ENCODE data around the gene FRS3.

FRS3 gene

GRCh38 chr6:41790045-41790444, 10.3 kb upstream of the FRS3 start:
- DNase-seq = no peak

GRCh38 chr6:41789390-41789724, 9.7 kb upstream of the FRS3 start:
- no peak for DNase-seq

GRCh38 chr6:41787219-41787917, 7.7 kb upstream of the FRS3 start, which contains the start of gene TOMM6:
TSS of gene TOMM6 (plus strand) at chr6:41787694. CDS start at chr6:41787698, 4 bp downstream.
- DNase-seq = peak; percentile 82

GRCh38 chr6:41786451-41787218, 6.9 kb upstream of the FRS3 start:
- DNase-seq = peak; percentile 55

GRCh38 chr6:41785689-41786450, 6.2 kb upstream of the FRS3 start:
- DNase-seq = no peak

GRCh38 chr6:41785254-41785653, 5.6 kb upstream of the FRS3 start:
- no peak for DNase-seq

- DNase-seq = no peak
Measured at GRCh38 chr6:41784581-41785171, 5.0 kb upstream of the FRS3 start.

GRCh38 chr6:41783106-41783780, 3.5 kb upstream of the FRS3 start:
- no peak for DNase-seq

- no peak for DNase-seq
Measured at GRCh38 chr6:41781366-41781730, 1.6 kb upstream of the FRS3 start.

GRCh38 chr6:41780551-41781365, 1.1 kb upstream of the FRS3 start, which contains the start of gene PRICKLE4:
TSS of gene PRICKLE4 (plus strand) at chr6:41780782. CDS start at chr6:41783474, 2,692 bp downstream.
- peak; percentile 44 for DNase-seq

GRCh38 chr6:41779336-41779735, 364 bp downstream of the FRS3 start:
- DNase-seq = no peak

GRCh38 chr6:41778895-41779294, 805 bp downstream of the FRS3 start:
- no peak for DNase-seq

- DNase-seq = no peak
Measured at GRCh38 chr6:41777551-41778285, 2.0 kb downstream of the FRS3 start.

- DNase-seq = no peak
Measured at GRCh38 chr6:41775293-41775882, 4.3 kb downstream of the FRS3 start.

GRCh38 chr6:41774841-41775240, 4.9 kb downstream of the FRS3 start:
- DNase-seq = no peak

- no peak for DNase-seq
Measured at GRCh38 chr6:41771058-41771983, 8.4 kb downstream of the FRS3 start.

GRCh38 chr6:41770381-41771057, 9.2 kb downstream of the FRS3 start:
- no peak for DNase-seq

- DNase-seq = no peak
Measured at GRCh38 chr6:41769376-41769775, 10.3 kb downstream of the FRS3 start.
